HepG2 (cell line): ENCODE data around the gene AUTS2.

ENCODE experiments used
- CREB1 ChIP-seq, 2 experiments: fragments of 450-650 bp in 1 of 2; IDR thresholded peaks; 2 replicates each; pipeline ENCODE4 v1.6.1; 2016 to 2017; ENCODE audit warnings: control low read depth in 1 of 2, mild to moderate bottlenecking in 1 of 2, missing compliant biosample characterization in 1 of 2, missing genetic modification characterization in 1 of 2
- EZH2 ChIP-seq: conservative IDR thresholded peaks from 2 replicates; pipeline ENCODE4 v1.6.1; 2012; ENCODE audit warnings: mild to moderate bottlenecking, low read depth, low read length, moderate library complexity
- MZF1 ChIP-seq: sonication (generic); formaldehyde crosslinking; IDR thresholded peaks from 2 replicates; pipeline ENCODE4 v1.8.1; 2023; ENCODE audit warnings: mild to moderate bottlenecking, missing genetic modification reagents, borderline replicate concordance
- SIN3A ChIP-seq: IDR thresholded peaks from 2 replicates; pipeline ENCODE4 v1.6.1; 2011; ENCODE audit warnings: low read depth, mild to moderate bottlenecking, control low read depth, low read length, borderline replicate concordance
- ZNF274 ChIP-seq: sonication (generic); formaldehyde crosslinking; IDR thresholded peaks from 2 replicates; pipeline ENCODE4 v1.5.1; 2020; ENCODE audit warnings: mild to moderate bottlenecking, missing genetic modification reagents

DNA sequence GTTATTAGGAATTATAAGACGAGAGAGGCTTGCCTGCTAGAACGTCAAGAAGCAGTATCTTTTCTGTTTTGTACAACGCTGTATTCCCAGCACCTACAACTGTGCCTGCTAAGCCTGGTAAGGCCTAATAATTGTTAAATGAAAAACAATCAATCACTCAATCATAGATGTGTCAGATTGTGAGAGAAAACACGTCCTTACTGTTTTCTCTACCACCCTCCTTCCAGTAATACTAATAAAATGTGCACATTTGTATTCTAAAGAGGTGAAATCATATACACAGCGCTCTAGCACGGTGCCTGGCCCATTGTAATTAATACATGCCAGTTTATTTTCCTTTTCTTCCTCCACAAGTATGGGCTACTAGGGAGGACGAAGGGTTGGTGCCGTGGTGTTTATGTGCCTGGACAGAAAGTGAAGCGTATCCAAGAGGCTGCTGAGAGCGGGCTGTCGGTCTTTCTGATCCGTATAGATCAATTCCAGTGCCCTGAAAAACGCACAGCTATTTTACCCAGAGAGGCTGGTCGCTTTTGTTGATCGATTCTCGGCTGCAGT is 1.5 kb upstream of the AUTS2 start:
- TF ChIP-seq SIN3A (no peak), ZNF274 (no peak), CREB1 (IDR thresholded peaks at IDR 0.05) (no peak), CREB1 (CRISPR knock-in tag; IDR thresholded peaks at IDR 0.05) (no peak), MZF1 (CRISPR knock-in tag) (no peak), EZH2 (no peak)
